HEK293T (cell line): ENCODE data around the gene SLC26A2.

Experiments
- ARNT ChIP-seq: fragments of 450-650 bp; IDR thresholded peaks from 2 replicates; pipeline ENCODE4 v1.6.1; 2017; ENCODE audit warnings: mild to moderate bottlenecking
- BHLHE40 ChIP-seq: fragments of 450-650 bp; IDR thresholded peaks from 2 replicates; pipeline ENCODE4 v1.6.1; 2016; ENCODE audit warnings: mild to moderate bottlenecking, moderate library complexity, borderline replicate concordance
- CTBP1 ChIP-seq: fragments of 450-650 bp; IDR thresholded peaks from 2 replicates; pipeline ENCODE4 v1.6.1; 2016; ENCODE audit warnings: borderline replicate concordance
- ELF4 ChIP-seq: fragments of 450-650 bp; IDR thresholded peaks from 2 replicates; pipeline ENCODE4 v1.6.1; 2017; ENCODE audit warnings: antibody characterized with exemption
- FOXA1 ChIP-seq: fragments of 450-650 bp; IDR thresholded peaks from 2 replicates; pipeline ENCODE4 v1.6.1; 2016; ENCODE audit warnings: mild to moderate bottlenecking
- FOXK2 ChIP-seq: fragments of 450-650 bp; IDR thresholded peaks from 2 replicates; pipeline ENCODE4 v1.6.1; 2016; ENCODE audit warnings: mild to moderate bottlenecking
- FOXM1 ChIP-seq: fragments of 450-650 bp; IDR thresholded peaks from 2 replicates; pipeline ENCODE4 v1.6.1; 2017; ENCODE audit warnings: mild to moderate bottlenecking, borderline replicate concordance
- HDGF ChIP-seq: fragments of 450-650 bp; IDR thresholded peaks from 2 replicates; pipeline ENCODE4 v1.6.1; 2017; ENCODE audit warnings: antibody characterized with exemption, borderline replicate concordance
- NFRKB ChIP-seq: fragments of 450-650 bp; IDR thresholded peaks from 2 replicates; pipeline ENCODE4 v1.6.1; 2016; ENCODE audit warnings: mild to moderate bottlenecking, moderate library complexity
- SP1 ChIP-seq: fragments of 450-650 bp; IDR thresholded peaks from 2 replicates; pipeline ENCODE4 v1.6.1; 2017
- SUZ12 ChIP-seq: fragments of 450-650 bp; IDR thresholded peaks from 2 replicates; pipeline ENCODE4 v1.6.1; 2016; ENCODE audit warnings: mild to moderate bottlenecking
- TARDBP ChIP-seq: fragments of 450-650 bp; IDR thresholded peaks from 2 replicates; pipeline ENCODE4 v1.6.1; 2016
- ZNF384 ChIP-seq: fragments of 450-650 bp; IDR thresholded peaks from 2 replicates; pipeline ENCODE4 v1.6.1; 2016
- TF ChIP-seq, protein P1 (sequence below): fragments of 450-650 bp; IDR thresholded peaks from 2 replicates; pipeline ENCODE4 v1.6.1; 2016

DNA sequence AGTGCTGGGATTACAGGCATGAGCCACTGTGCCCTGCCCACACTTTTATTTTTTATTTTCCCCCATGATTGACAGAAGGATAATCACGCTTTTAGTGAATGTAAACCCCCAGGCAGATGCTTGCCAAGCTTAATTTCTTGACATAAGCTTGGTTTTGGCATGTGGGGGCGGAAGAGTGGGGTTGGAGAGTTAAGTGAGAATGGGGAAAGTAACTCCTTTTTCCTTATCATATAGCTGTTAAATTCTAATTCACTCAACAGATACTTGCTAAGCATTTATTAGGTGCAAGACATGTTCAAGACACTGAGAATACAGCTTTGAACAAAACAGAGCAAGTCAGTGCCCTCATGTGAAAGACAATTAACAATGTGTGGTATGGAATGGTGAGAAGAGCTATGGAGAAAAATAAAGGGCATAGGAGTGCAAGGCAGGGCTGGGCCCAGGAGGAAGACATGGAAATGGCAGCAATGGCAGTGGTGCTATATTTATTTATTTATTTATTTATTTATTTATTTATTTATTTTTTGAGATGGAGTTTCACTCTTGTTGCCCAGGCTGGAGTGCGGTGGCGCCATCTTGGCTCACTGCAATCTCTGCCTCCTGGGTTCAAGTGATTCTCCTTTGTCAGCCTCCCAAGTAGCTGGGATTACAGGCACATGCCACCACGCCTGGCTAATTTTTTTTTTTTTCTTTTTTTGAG, 2.2 kb downstream of the SLC26A2 start:
- TF ChIP-seq FOXA1 (no peak), ZNF384 (no peak), ELF4 (no peak), SUZ12 (no peak), SP1 (no peak), FOXK2 (no peak), NFRKB (no peak), CTBP1 (no peak), TARDBP (no peak), ARNT (no peak), BHLHE40 (no peak), FOXM1 (no peak), HDGF (no peak)
- TF ChIP-seq, protein P1, sequence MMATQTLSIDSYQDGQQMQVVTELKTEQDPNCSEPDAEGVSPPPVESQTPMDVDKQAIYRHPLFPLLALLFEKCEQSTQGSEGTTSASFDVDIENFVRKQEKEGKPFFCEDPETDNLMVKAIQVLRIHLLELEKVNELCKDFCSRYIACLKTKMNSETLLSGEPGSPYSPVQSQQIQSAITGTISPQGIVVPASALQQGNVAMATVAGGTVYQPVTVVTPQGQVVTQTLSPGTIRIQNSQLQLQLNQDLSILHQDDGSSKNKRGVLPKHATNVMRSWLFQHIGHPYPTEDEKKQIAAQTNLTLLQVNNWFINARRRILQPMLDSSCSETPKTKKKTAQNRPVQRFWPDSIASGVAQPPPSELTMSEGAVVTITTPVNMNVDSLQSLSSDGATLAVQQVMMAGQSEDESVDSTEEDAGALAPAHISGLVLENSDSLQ, result peak; percentile 25; the same call in 1 of the 2 replicates
